SK-N-MC (cell line): Measurements from ENCODE around the gene FAM13A.

ENCODE experiments used
- EZH2 ChIP-seq: fragments of 200-600 bp; sonication (generic); IDR thresholded peaks from one replicate; pipeline ENCODE4 v1.6.1; 2017; ENCODE audit warnings: antibody characterized with exemption
- POLR2AphosphoS5 ChIP-seq: IDR thresholded peaks from 2 replicates; pipeline ENCODE4 v1.6.1; 2012; ENCODE audit warnings: mild to moderate bottlenecking, low read depth, low read length, borderline replicate concordance

- TF ChIP-seq POLR2AphosphoS5 (no peak), EZH2 (no peak)
Observed at GRCh38 chr4:88822034-88822789, 234.8 kb downstream of the FAM13A start.
